ENCODE results near the gene TTC9C. TPM values are rescaled to one million over a fixed set of nuclear protein-coding genes. Genes with fewer than 3 reads are reported as not detected.
"Not testable (repeated sequence)": the region's sequence is repeated elsewhere in the genome, so short reads cannot be mapped to it uniquely, and the experiment has no call there.

Gene TTC9C
- total and polyA plus RNA-seq, 4 donors, result 22.6 to 55.5 (median 30.7) TPM

- peak overlapping the region; percentile 84 to 97 for H3K27ac ChIP-seq (ENCODE audit: low read depth in 1 of 2, low read length in 1 of 2)
- H3K36me3 ChIP-seq (ENCODE audit: control insufficient read depth in 4 of 4, insufficient read depth in 4 of 4, low read length in 4 of 4), result peaks cover 4 to 20% (median 12%) of the 10 kb centered on the region in 4 donors
- DNase-seq (peak; percentile 96 to 100 (median 99)), ATAC-seq (ENCODE audit: insufficient read depth, low FRiP score) (peak; percentile 73)
- 0% methylated on average over 20 of the region's 20 CpGs for WGBS, 2 donors
- H3K9me3 ChIP-seq (ENCODE audit: control insufficient read depth in 4 of 4, insufficient read depth in 3 of 4, low read length in 3 of 4), result no peaks in the 10 kb centered on the region
- H3K4me1 ChIP-seq (ENCODE audit: control insufficient read depth in 5 of 5, insufficient read depth in 5 of 5, low read length in 5 of 5), result peaks cover 0 to 35% (median 6%) of the 10 kb centered on the region in 5 donors
- peak overlapping the region; percentile 78 for H3K4me3 ChIP-seq
- H3K9ac ChIP-seq (ENCODE audit: insufficient read depth in 1 of 2, low read length in 2 of 2), result peak overlapping the region in 1 of 2 donors; percentile 99
- TF ChIP-seq, protein P1, sequence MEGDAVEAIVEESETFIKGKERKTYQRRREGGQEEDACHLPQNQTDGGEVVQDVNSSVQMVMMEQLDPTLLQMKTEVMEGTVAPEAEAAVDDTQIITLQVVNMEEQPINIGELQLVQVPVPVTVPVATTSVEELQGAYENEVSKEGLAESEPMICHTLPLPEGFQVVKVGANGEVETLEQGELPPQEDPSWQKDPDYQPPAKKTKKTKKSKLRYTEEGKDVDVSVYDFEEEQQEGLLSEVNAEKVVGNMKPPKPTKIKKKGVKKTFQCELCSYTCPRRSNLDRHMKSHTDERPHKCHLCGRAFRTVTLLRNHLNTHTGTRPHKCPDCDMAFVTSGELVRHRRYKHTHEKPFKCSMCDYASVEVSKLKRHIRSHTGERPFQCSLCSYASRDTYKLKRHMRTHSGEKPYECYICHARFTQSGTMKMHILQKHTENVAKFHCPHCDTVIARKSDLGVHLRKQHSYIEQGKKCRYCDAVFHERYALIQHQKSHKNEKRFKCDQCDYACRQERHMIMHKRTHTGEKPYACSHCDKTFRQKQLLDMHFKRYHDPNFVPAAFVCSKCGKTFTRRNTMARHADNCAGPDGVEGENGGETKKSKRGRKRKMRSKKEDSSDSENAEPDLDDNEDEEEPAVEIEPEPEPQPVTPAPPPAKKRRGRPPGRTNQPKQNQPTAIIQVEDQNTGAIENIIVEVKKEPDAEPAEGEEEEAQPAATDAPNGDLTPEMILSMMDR (IDR thresholded peaks at IDR 0.05; ENCODE audit: control extremely low read depth, extremely low read depth), result no peak
- no peaks in the 10 kb centered on the region for H3K27me3 ChIP-seq (ENCODE audit: control insufficient read depth in 3 of 3, insufficient read depth in 3 of 3, low read length in 2 of 3)
Measured at GRCh38 chr11:62727872-62728170, 465 bp upstream of the TTC9C start.

- WGBS, 2 donors, result 87 to 89% methylated on average over 14 of the region's 14 CpGs
- Histone ChIP-seq H3K4me1 (ENCODE audit: control insufficient read depth in 5 of 5, insufficient read depth in 5 of 5, low read length in 5 of 5) (peaks cover 0 to 22% (median 1%) of the 10 kb centered on the region in 5 donors), H3K36me3 (ENCODE audit: control insufficient read depth in 4 of 4, insufficient read depth in 4 of 4, low read length in 4 of 4) (peaks cover 0 to 20% (median 9%) of the 10 kb centered on the region in 4 donors)
- H3K9me3 ChIP-seq (ENCODE audit: control insufficient read depth in 4 of 4, insufficient read depth in 3 of 4, low read length in 3 of 4); H3K27ac ChIP-seq (ENCODE audit: low read depth in 1 of 2, low read length in 1 of 2); ATAC-seq (ENCODE audit: insufficient read depth, low FRiP score); H3K27me3 ChIP-seq (ENCODE audit: control insufficient read depth in 3 of 3, insufficient read depth in 3 of 3, low read length in 2 of 3); H3K4me3 ChIP-seq; DNase-seq; H3K9ac ChIP-seq (ENCODE audit: insufficient read depth in 1 of 2, low read length in 2 of 2): not testable (repeated sequence)
Measured at GRCh38 chr11:62730076-62730475, 1.8 kb downstream of the TTC9C start.

DNA sequence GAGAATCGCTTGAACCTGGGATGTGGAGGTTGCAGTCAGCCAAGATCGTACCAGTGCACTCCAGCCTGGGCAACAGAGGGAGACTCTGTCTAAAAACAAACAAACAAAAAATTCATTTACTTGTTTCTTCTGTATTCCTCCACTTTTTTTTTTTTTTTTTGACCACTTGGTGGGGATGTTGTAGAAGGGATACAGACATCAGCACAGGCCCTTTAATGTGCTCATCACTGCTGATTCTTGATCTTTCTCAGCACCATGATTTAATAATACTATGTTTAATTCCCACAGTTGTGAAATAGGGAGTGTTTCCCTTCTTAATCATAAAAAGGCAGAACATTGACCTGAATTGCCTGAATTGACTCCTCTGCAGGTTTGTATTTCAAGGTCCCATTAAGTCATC, 4.5 kb downstream of the TTC9C start:
- 85 to 86% methylated on average over 2 of the region's 2 CpGs for WGBS, 2 donors
- ATAC-seq (ENCODE audit: insufficient read depth, low FRiP score), result no peak
- no peak overlapping the region for H3K9ac ChIP-seq (ENCODE audit: insufficient read depth in 1 of 2, low read length in 2 of 2)

GRCh38 chr11:62737196-62737595, 8.9 kb downstream of the TTC9C start:
- no peak overlapping the region for H3K4me3 ChIP-seq
- no peaks in the 10 kb centered on the region for H3K4me1 ChIP-seq (ENCODE audit: control insufficient read depth in 5 of 5, insufficient read depth in 5 of 5, low read length in 5 of 5)
- no peaks in the 10 kb centered on the region for H3K9me3 ChIP-seq (ENCODE audit: control insufficient read depth in 4 of 4, insufficient read depth in 3 of 4, low read length in 3 of 4)
- no peak overlapping the region for H3K9ac ChIP-seq (ENCODE audit: insufficient read depth in 1 of 2, low read length in 2 of 2)
- no peaks in the 10 kb centered on the region for H3K27me3 ChIP-seq (ENCODE audit: control insufficient read depth in 3 of 3, insufficient read depth in 3 of 3, low read length in 2 of 3)
- TF ChIP-seq, protein P1 (IDR thresholded peaks at IDR 0.05; ENCODE audit: control extremely low read depth, extremely low read depth), result no peak
- ATAC-seq (ENCODE audit: insufficient read depth, low FRiP score) (no peak), DNase-seq (no peak)
- peaks cover 16 to 35% (median 21%) of the 10 kb centered on the region in 4 donors for H3K36me3 ChIP-seq (ENCODE audit: control insufficient read depth in 4 of 4, insufficient read depth in 4 of 4, low read length in 4 of 4)
- H3K27ac ChIP-seq (ENCODE audit: low read depth in 1 of 2, low read length in 1 of 2), result no peak overlapping the region

More for the DNA sequence above, 4.5 kb downstream of the TTC9C start:
- TF ChIP-seq, protein P1 (IDR thresholded peaks at IDR 0.05; ENCODE audit: control extremely low read depth, extremely low read depth), result no peak
- no peaks in the 10 kb centered on the region for H3K27me3 ChIP-seq (ENCODE audit: control insufficient read depth in 3 of 3, insufficient read depth in 3 of 3, low read length in 2 of 3)
- no peaks in the 10 kb centered on the region for H3K9me3 ChIP-seq (ENCODE audit: control insufficient read depth in 4 of 4, insufficient read depth in 3 of 4, low read length in 3 of 4)
- H3K27ac ChIP-seq (ENCODE audit: low read depth in 1 of 2, low read length in 1 of 2), result no peak overlapping the region
- DNase-seq, result peak in 2 of 3 donors; percentile 34 to 37
- H3K36me3 ChIP-seq (ENCODE audit: control insufficient read depth in 4 of 4, insufficient read depth in 4 of 4, low read length in 4 of 4), result peaks cover 4 to 26% (median 7%) of the 10 kb centered on the region in 4 donors
- H3K4me3 ChIP-seq, result no peak overlapping the region
- peaks cover 0 to 10% (median 1%) of the 10 kb centered on the region in 5 donors for H3K4me1 ChIP-seq (ENCODE audit: control insufficient read depth in 5 of 5, insufficient read depth in 5 of 5, low read length in 5 of 5)

Measured in lung (tissue), 12 donors.